H7 (cell line): ENCODE results near the gene FUBP3. TPM values are rescaled to one million over a fixed set of nuclear protein-coding genes. Genes with fewer than 3 reads are reported as not detected.
A peak's percentile ranks its signal among the peaks of the same experiment; 100 is the strongest.

Source experiments
- DNase-seq: peaks from one replicate; pipeline ENCODE4 v3.0.0; 2012
- H3K27me3 ChIP-seq: 2 replicates; pipeline ENCODE4 v1.6.0; 2011; ENCODE audit warnings: mild to moderate bottlenecking, low read length; ENCODE audit not compliant: control insufficient read depth, insufficient read depth
- H3K36me3 ChIP-seq: replicated peaks from 2 replicates; pipeline ENCODE4 v1.5.1; 2011; ENCODE audit warnings: low read length; ENCODE audit not compliant: control insufficient read depth, insufficient read depth
- H3K4me3 ChIP-seq: 2 replicates; pipeline ENCODE4 v1.5.1; 2011; ENCODE audit warnings: low read depth, mild to moderate bottlenecking, control low read depth, low read length, moderate library complexity; ENCODE audit not compliant: insufficient read depth
- total RNA-seq: library from RNA; depleted of rRNA; stranded (reverse); fragments of >200 nt; shearing (Covaris generic); gene quantifications from 2 replicates; pipeline ENCODE4 v1.2.3, GENCODE V29; 2014

The FUBP3 gene
- total RNA-seq, 1 experiment from 2014 or later = 43.9 TPM

- no peaks in the 10 kb centered on the region for H3K27me3 ChIP-seq
- no peak for DNase-seq
- peaks cover 2% of the 10 kb centered on the region; the same call in 1 of the 2 replicates for H3K36me3 ChIP-seq
- peak overlapping the region; percentile 95 for H3K4me3 ChIP-seq
These were observed 524 bp downstream of the FUBP3 start for GRCh38 chr9:130579738-130580463.

DNA sequence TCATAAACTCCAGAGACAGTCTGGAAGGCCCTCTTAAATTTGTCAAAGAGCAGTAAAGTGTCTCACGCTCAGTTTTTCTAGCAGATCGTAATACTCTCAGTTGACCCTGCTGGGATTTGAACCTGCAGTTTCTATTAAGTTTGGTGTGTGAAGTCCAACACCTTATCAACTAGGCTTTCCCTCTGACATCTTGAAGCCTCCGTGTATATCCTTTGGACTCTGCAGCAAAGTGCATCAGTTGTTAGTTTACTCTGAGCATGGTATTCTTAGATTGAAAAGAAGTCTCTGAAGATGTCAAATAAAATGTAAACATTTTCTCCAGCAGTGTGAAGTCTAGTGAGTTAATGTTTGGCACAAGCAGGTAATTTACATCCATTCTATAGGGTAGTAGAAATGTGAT is 2.4 kb downstream of the FUBP3 start:
- no peak for DNase-seq
- Histone ChIP-seq H3K4me3 (no peak overlapping the region), H3K36me3 (peaks cover 2% of the 10 kb centered on the region; the same call in 1 of the 2 replicates), H3K27me3 (no peaks in the 10 kb centered on the region)

DNA sequence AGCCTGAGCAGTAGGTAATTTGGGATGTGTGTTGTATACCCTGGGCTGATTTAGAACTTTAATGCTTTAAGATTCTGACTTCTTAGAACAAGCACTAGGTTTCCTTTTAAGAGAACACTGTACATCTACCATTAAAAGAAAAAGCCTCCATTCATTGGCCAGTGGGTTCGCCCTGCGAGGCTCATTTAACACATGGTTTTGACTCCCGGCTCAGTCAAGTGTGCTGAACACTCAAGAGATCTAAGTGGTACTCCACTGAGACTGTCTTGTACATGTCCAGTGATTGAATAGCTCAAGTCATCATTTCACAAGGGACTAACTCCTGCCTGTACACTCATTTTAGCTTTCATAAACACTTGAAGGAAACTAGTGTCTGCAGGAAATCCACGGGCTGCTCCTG is 3.9 kb downstream of the FUBP3 start:
- Histone ChIP-seq H3K36me3 (peaks cover 2% of the 10 kb centered on the region; the same call in 1 of the 2 replicates), H3K27me3 (no peaks in the 10 kb centered on the region), H3K4me3 (no peak overlapping the region)
- no peak for DNase-seq

DNA sequence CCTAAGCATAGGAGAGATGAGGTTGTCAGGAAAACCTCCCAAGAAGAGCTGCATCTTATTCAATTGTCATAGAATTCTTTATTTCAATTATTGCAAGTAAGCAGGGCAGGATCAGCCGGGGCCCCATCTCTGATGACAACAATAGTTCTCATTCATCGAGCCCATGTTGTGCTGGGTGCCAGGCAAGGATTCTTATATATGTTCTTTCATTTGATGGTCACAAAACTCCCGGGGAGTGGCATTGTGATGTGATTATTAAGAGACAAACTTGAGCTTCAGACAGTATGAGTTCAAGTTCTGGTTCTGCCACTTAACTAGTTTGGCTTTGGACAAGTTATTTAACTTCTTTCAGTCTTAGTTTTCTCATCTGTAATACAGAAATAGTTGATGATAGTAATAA is 8.5 kb downstream of the FUBP3 start:
- Histone ChIP-seq H3K4me3 (no peak overlapping the region), H3K27me3 (no peaks in the 10 kb centered on the region), H3K36me3 (peaks cover 2% of the 10 kb centered on the region; the same call in 1 of the 2 replicates)
- DNase-seq = no peak

GRCh38 chr9:130588416-130588815 is 9.0 kb downstream of the FUBP3 start:
- H3K36me3 ChIP-seq = peaks cover 3% of the 10 kb centered on the region; the same call in 1 of the 2 replicates
- H3K4me3 ChIP-seq = no peak overlapping the region
- no peak for DNase-seq
- no peaks in the 10 kb centered on the region for H3K27me3 ChIP-seq

DNA sequence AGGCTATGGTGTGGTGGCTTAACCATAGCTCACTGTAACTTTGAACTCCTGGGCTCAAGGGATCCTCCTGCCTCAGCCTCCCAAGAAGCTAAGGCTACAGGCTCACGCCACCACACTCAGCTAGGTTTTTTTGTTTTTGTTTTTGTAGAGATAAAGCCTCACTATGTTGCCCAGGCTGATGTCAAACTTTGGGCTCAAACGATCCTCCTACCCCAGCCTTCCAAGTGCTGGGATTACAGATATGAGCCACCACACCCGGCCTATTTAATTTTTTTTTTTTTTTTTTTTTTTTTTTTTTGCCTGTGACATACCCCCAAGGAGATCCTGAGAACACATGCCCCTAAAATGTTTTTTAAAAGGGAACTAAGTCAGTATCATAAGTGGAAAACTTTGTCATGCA is 10.4 kb downstream of the FUBP3 start:
- Histone ChIP-seq H3K4me3 (no peak overlapping the region), H3K27me3 (no peaks in the 10 kb centered on the region), H3K36me3 (peaks cover 3% of the 10 kb centered on the region; the same call in 1 of the 2 replicates)
- no peak for DNase-seq

GRCh38 chr9:130590305-130590704 is 10.9 kb downstream of the FUBP3 start:
- Histone ChIP-seq H3K36me3 (peaks cover 3% of the 10 kb centered on the region; the same call in 1 of the 2 replicates), H3K27me3 (no peaks in the 10 kb centered on the region), H3K4me3 (no peak overlapping the region)
- DNase-seq = no peak

- Histone ChIP-seq H3K27me3 (no peaks in the 10 kb centered on the region), H3K36me3 (peaks cover 3% of the 10 kb centered on the region; the same call in 1 of the 2 replicates), H3K4me3 (no peak overlapping the region)
- no peak for DNase-seq
These were observed 13.6 kb downstream of the FUBP3 start for GRCh38 chr9:130593020-130593419.

- DNase-seq = no peak
- peaks cover 7% of the 10 kb centered on the region for H3K36me3 ChIP-seq
- no peaks in the 10 kb centered on the region for H3K27me3 ChIP-seq
- H3K4me3 ChIP-seq = no peak overlapping the region
These were observed 17.9 kb downstream of the FUBP3 start for GRCh38 chr9:130597228-130597627.

GRCh38 chr9:130598188-130598587 is 18.8 kb downstream of the FUBP3 start:
- H3K4me3 ChIP-seq = no peak overlapping the region
- DNase-seq = no peak
- peaks cover 5% of the 10 kb centered on the region for H3K36me3 ChIP-seq
- no peaks in the 10 kb centered on the region for H3K27me3 ChIP-seq

DNA sequence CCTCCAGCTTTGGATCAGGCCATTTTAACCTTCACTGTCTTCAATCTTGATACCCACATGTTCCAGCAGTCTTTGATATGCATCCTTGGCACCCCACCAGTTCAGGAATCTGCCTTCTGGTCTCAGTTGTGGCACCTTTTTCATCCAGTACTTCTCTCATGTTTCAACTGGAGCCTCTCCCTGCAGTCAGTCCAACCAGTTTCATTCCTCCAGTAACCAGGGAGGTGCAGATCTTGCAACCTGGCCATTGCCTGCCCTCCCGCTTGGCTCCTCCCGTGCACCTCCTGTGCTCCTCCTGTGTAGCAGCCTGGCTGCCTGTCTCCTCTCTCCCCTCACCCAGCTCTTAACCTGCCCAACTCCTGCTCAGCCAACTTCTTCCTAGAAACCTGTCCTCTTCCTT is 20.2 kb downstream of the FUBP3 start:
- no peak overlapping the region for H3K4me3 ChIP-seq
- H3K36me3 ChIP-seq = peaks cover 7% of the 10 kb centered on the region
- peak; percentile 60 for DNase-seq
- no peaks in the 10 kb centered on the region for H3K27me3 ChIP-seq

DNA sequence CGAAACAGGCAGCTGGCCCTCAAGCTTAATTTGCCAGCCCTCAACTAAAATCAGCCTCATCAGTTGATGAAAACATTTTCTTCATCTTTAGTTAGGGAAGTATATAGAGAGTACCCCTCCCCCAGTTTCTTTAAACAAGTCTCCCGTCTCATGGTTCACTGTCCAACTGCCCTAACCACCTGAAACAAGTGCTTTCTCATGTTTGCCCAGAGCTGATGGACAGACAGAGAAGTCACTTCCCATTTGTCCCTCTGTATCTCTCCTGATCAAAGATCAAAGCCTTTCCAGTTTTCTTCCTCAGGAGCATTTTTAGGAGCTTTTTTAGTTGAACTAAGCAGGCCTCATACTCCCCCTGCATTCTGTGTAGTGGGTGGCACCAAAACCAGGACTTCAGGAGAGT is 21.7 kb downstream of the FUBP3 start:
- Histone ChIP-seq H3K36me3 (peaks cover 7% of the 10 kb centered on the region), H3K4me3 (no peak overlapping the region), H3K27me3 (no peaks in the 10 kb centered on the region)
- DNase-seq = no peak

GRCh38 chr9:130604295-130604694 is 24.9 kb downstream of the FUBP3 start:
- H3K27me3 ChIP-seq = no peaks in the 10 kb centered on the region
- H3K4me3 ChIP-seq = no peak overlapping the region
- no peak for DNase-seq
- H3K36me3 ChIP-seq = peaks cover 10% of the 10 kb centered on the region

DNA sequence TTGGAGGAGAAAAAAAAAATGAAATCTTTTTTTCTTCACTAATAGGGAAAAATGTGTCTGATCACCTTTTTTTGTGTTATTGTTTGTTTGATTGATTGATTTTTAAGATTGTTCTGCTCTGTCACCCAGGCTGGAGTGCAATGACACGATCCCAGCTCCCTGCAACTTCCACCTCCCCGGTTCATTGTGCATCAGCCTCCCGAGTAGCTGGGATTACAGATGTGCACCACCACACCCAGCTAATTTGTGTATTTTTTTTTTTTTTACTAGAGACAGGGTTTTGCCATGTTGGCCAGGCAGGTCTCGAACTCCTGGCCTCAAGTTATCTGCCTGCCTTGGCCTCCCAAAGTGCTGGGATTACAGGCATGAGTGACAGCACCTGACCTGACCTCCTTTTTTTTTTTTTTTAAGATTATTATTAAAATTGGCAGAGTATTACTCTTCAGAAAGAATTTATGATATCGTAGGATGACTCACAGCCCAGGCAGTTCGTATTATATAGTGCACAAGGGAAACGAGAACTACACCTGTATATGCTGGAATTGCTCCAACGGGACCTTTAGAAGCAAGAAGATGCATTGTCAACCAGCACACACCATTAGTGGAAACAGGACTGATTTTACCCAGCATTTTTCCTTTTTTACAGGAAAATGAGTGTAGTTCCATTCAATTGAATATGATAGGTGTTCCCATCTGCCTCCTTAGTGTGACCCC is 27.7 kb downstream of the FUBP3 start:
- H3K36me3 ChIP-seq = peaks cover 8% of the 10 kb centered on the region

More for the DNA sequence above, 27.7 kb downstream of the FUBP3 start:
- H3K4me3 ChIP-seq = no peak overlapping the region
- no peak for DNase-seq
- H3K27me3 ChIP-seq = no peaks in the 10 kb centered on the region
